Calu3 (cell line): ENCODE measurements around the gene SLC22A23. TPM values are rescaled to one million over a fixed set of nuclear protein-coding genes. Genes with fewer than 3 reads are reported as not detected.

ENCODE experiments used
- BruUV-seq: library from RNA; stranded (reverse); fragments of 400-500 nt; replicated peaks from 2 replicates; lab custom pipeline; 2021; lab: Mats Ljungman, UMichigan
- CTCF ChIA-PET: fragments of 300-600 bp; sonication (Branson Sonifier 250); formaldehyde crosslinking; loops from one replicate; lab custom pipeline; 2022; ENCODE audit warnings: antibody characterized with exemption; lab: Charles Lee
- DNase-seq: peaks from one replicate; pipeline ENCODE4 v3.0.0; 2022
- H3K27ac Mint-ChIP-seq: one replicate; pipeline ENCODE4 v1.8.0; 2022; ENCODE audit warnings: mixed read lengths; ENCODE audit not compliant: unreplicated experiment
- H3K27me3 Mint-ChIP-seq: one replicate; pipeline ENCODE4 v1.8.0; 2022; ENCODE audit warnings: mixed read lengths; ENCODE audit not compliant: unreplicated experiment
- H3K36me3 Mint-ChIP-seq: one replicate; pipeline ENCODE4 v1.8.0; 2022; ENCODE audit warnings: mild to moderate bottlenecking, moderate library complexity, mixed read lengths; ENCODE audit not compliant: insufficient read depth, unreplicated experiment
- H3K4me1 Mint-ChIP-seq: one replicate; pipeline ENCODE4 v1.8.0; 2022; ENCODE audit warnings: mild to moderate bottlenecking, low read depth, mixed read lengths; ENCODE audit not compliant: unreplicated experiment
- H3K4me3 Mint-ChIP-seq: one replicate; pipeline ENCODE4 v1.8.0; 2022; ENCODE audit warnings: mild to moderate bottlenecking, low read depth, moderate library complexity, mixed read lengths; ENCODE audit not compliant: unreplicated experiment
- H3K9me3 Mint-ChIP-seq: one replicate; pipeline ENCODE4 v1.8.0; 2022; ENCODE audit warnings: low read depth, mixed read lengths; ENCODE audit not compliant: unreplicated experiment
- intact Hi-C: fragments of 100-400 bp; cut with micrococcal nuclease; formaldehyde crosslinking; loops from one replicate; pipeline ENCODE4 v1.10.0; 2022; ENCODE audit not compliant: unreplicated experiment
- total RNA-seq: library from RNA; stranded (reverse); gene quantifications from 2 replicates; pipeline ENCODE4 v1.2.3, GENCODE V29; 2022
- TF ChIP-seq, protein P1 (sequence below): fragments of 200-600 bp; IDR thresholded peaks from one replicate; pipeline ENCODE4 v1.8.0; 2022; ENCODE audit warnings: antibody characterized with exemption; ENCODE audit not compliant: unreplicated experiment

Gene SLC22A23
- total RNA-seq, 1 experiment from 2014 or later: 3.9 TPM

GRCh38 chr6:3411967-3412778 lies 44.7 kb downstream of the SLC22A23 start:
- TF ChIP-seq, protein P1, sequence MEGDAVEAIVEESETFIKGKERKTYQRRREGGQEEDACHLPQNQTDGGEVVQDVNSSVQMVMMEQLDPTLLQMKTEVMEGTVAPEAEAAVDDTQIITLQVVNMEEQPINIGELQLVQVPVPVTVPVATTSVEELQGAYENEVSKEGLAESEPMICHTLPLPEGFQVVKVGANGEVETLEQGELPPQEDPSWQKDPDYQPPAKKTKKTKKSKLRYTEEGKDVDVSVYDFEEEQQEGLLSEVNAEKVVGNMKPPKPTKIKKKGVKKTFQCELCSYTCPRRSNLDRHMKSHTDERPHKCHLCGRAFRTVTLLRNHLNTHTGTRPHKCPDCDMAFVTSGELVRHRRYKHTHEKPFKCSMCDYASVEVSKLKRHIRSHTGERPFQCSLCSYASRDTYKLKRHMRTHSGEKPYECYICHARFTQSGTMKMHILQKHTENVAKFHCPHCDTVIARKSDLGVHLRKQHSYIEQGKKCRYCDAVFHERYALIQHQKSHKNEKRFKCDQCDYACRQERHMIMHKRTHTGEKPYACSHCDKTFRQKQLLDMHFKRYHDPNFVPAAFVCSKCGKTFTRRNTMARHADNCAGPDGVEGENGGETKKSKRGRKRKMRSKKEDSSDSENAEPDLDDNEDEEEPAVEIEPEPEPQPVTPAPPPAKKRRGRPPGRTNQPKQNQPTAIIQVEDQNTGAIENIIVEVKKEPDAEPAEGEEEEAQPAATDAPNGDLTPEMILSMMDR: no peak
- H3K9me3 Mint-ChIP-seq: no peaks in the 10 kb centered on the region
- no peaks in the 10 kb centered on the region for H3K27me3 Mint-ChIP-seq
- CTCF ChIA-PET: no interaction called here
- H3K4me3 Mint-ChIP-seq: no peak overlapping the region
- no peak for DNase-seq
- H3K27ac Mint-ChIP-seq: no peak overlapping the region
- intact Hi-C loops: loop anchor here (5.0 to 10.0 kb wide), 2 partner anchors 45 to 137 kb away; partner anchors contain the start of gene SLC22A23
- peaks cover 9% of the 10 kb centered on the region for H3K36me3 Mint-ChIP-seq
- H3K4me1 Mint-ChIP-seq: peaks cover 26% of the 10 kb centered on the region
- BruUV-seq: no TSS peak

DNA sequence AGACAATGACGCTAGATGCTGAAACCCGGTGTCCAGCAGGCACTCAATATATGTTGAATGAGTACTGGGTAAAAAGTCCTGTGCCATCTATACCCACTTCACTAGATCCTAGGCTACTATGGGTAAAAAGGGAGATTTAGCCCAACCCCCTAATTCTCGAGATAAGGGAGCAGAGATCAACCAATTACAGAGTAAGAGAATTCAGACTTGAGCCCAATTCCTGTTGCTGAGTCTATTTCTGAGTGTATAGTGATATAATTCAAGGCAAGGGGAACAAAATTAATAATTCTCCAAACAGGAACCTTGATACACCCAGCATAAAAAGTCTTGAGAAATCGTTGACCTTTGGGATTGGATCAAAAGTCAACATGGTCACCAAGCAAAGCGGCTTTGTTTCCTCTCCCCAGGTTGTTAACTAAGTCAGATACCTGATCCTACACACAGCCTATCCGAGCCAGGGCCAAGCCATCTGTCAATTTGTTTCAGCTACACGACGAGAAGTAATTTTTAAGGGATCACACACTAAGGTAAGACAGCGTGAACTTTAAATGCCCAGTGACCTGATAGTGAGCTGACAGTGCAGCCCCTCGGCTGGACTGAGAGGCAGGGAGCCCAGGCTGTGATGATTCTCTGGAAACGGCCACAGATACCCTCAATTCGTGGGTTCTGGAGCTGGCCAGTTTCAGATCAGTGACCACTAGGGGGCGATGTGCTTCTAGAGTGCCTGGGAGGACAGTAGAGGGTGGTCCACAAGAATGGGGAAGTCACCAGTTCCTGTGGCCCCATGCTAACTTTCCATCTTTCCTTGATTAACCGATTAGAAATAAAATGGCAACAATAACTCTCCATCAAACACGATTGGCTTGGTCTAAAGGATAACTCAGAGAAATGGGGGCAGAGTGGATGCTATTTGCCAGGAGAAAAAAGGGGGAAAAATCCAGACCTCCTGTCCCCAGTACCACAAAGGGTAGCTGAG lies 46.2 kb downstream of the SLC22A23 start:
- Mint-ChIP-seq H3K27ac (peak overlapping the region; percentile 41), H3K27me3 (no peaks in the 10 kb centered on the region)
- no TSS peak for BruUV-seq

GRCh38 chr6:3409699-3410384 lies 47.0 kb downstream of the SLC22A23 start:
- H3K36me3 Mint-ChIP-seq: peaks cover 6% of the 10 kb centered on the region
- H3K4me1 Mint-ChIP-seq: peaks cover 28% of the 10 kb centered on the region
- BruUV-seq: no TSS peak
- CTCF ChIA-PET: no interaction called here
- TF ChIP-seq, protein P1: no peak
- peak overlapping the region; percentile 37 for H3K4me3 Mint-ChIP-seq
- intact Hi-C loops: loop anchor here (5.0 to 10.0 kb wide), 2 partner anchors 47 to 135 kb away; partner anchors contain the start of gene SLC22A23
- no peaks in the 10 kb centered on the region for H3K9me3 Mint-ChIP-seq
- no peaks in the 10 kb centered on the region for H3K27me3 Mint-ChIP-seq
- H3K27ac Mint-ChIP-seq: no peak overlapping the region
- peak; percentile 20 for DNase-seq

More for the DNA sequence above, 46.2 kb downstream of the SLC22A23 start:
- Mint-ChIP-seq H3K36me3 (peaks cover 6% of the 10 kb centered on the region), H3K4me3 (no peak overlapping the region), H3K9me3 (no peaks in the 10 kb centered on the region), H3K4me1 (peaks cover 28% of the 10 kb centered on the region)
- peak; percentile 60 for DNase-seq
- intact Hi-C loops: loop anchor here (5.0 to 10.0 kb wide), 2 partner anchors 47 to 136 kb away; partner anchors contain the start of gene SLC22A23
- TF ChIP-seq, protein P1: peak; percentile 66
- CTCF ChIA-PET: interaction anchor here (0.5 to 0.7 kb wide), 2 partner anchors 46 to 579 kb away, joined by 4 to 5 read pairs; partner anchors contain the start of gene SLC22A23

DNA sequence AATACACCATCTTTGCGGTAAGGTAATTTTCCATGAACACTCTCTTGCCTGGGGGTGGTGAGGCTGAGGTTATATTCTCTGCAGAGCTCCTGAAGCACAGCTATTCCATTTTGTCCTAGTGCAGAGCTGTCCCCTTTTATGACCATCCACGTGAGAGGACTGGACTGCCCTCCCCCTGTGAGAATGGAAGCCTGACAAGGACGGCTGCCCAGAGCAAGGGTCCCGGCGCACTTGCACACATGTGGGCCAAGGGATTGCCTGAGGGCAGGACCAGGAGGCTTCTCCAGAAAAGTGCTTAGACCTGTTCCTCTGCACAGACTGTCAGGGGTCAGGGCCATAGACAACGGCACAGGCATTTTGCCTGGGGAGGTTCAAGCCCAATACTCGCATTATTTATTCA lies 48.2 kb downstream of the SLC22A23 start:
- Mint-ChIP-seq H3K27ac (no peak overlapping the region), H3K9me3 (no peaks in the 10 kb centered on the region), H3K4me1 (peaks cover 34% of the 10 kb centered on the region), H3K27me3 (no peaks in the 10 kb centered on the region), H3K36me3 (peaks cover 11% of the 10 kb centered on the region), H3K4me3 (no peak overlapping the region)
- no peak for DNase-seq
- TF ChIP-seq, protein P1: no peak
- intact Hi-C loops: no loop called here
- BruUV-seq: no TSS peak
- CTCF ChIA-PET: no interaction called here
